Right lung (tissue), 5 donors: ENCODE results near the gene PDE3B. TPM values are rescaled to one million over a fixed set of nuclear protein-coding genes. Genes with fewer than 3 reads are reported as not detected.
"Not testable (repeated sequence)": the region's sequence is repeated elsewhere in the genome, so short reads cannot be mapped to it uniquely, and the experiment has no call there.

ENCODE experiments used
- DNase-seq, 2 donors: peaks; one replicate each; pipeline ENCODE4 v3.0.0-alpha.2; 2013
- polyA plus RNA-seq, 5 donors: library from polyadenylated mRNA; unstranded; fragments of 120-200 nt; gene quantifications; one replicate each; pipeline versions ENCODE4 v1.2.1 to v1.2.3, GENCODE V29; 2013; ENCODE audit warnings: inconsistent platforms in 1 of 5, low replicate concordance in 1 of 5; ENCODE audit not compliant: insufficient read length in 5 of 5, insufficient read depth in 1 of 5

Gene PDE3B
- polyA plus RNA-seq, 5 donors, result 20.5 to 34.9 (median 34.2) TPM

DNA sequence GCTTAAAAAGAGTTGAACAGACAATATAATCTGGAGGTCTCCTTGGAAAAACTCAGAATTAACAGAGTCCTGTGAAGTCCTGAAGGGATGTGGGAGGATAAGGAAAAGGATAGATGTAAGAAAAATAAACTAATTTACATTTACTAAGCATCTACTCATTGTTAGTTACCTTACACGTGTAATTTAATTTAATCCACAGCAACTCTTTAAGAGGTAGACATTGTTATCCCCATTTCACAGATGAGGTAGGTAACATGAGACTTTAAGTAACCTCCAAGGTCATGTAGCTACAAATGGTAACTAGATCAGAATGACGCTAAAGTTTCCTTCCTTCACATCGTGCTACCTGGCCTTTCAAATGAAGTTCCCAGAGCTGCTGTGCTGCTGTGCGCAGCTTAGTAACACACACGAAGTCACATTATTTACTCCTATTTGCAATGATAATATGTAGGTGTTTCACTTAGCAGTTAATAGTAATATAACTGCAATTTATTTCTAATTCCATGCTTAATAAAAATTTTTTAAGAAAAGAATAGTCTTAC, 5.7 kb upstream of the PDE3B start:
- no peak for DNase-seq

DNA sequence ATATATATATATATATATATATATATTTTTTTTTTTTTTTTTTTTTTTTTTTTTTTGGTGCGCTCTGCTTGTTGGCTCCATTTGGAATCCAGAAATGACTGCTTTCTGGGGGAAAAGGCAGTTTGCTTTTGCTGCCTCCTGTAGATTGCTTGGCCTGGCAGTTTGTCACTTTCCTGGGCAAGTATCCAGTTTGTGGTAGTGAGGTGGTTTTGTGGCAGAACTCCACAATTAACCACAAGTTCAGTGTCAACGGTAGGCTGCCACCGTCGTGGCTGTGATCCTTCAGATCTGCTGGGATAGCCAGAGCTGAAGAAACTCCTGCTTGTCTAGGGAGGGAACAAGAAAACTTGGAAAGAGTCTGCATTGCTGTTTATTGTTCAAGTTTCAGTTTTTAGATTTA, 5.0 kb upstream of the PDE3B start:
- DNase-seq, result no peak

DNA sequence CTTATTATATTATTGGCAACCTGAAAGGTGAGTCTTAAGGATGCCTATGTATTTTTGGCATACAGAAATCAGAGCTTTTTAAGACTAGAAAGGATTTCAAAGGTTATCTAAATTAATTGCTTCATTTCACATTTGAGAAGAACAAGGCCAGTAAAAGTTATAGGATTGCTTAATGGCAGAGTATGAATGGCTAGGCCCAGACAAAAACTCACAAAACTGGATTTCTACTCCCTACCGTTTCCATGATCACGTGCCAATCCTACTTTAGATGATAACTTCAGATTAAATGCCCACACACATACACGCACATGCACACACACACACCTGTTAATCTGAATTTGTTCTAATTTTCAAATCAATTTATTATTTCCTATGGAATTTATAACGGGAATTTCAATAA, 1.8 kb upstream of the PDE3B start:
- no peak for DNase-seq

DNA sequence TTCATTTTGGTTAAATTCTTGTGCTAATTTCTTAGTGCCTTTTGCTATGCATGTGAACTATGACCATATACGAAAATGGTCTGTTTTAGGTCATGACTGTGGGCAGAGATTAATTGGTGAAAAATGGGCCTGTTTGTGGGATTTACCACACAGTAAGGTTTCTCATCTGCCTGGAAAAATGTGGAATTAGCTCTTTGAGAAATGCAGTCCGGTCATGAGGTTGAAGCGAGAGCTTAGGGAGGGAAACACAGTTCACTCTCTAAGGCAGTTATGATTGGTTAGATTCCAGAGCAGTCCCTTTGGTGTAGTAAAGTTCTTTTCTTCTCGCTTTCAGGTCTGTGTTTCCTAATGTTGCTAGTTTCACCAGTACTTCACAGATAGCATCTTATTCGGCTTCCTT, 1.2 kb upstream of the PDE3B start:
- no peak for DNase-seq

DNA sequence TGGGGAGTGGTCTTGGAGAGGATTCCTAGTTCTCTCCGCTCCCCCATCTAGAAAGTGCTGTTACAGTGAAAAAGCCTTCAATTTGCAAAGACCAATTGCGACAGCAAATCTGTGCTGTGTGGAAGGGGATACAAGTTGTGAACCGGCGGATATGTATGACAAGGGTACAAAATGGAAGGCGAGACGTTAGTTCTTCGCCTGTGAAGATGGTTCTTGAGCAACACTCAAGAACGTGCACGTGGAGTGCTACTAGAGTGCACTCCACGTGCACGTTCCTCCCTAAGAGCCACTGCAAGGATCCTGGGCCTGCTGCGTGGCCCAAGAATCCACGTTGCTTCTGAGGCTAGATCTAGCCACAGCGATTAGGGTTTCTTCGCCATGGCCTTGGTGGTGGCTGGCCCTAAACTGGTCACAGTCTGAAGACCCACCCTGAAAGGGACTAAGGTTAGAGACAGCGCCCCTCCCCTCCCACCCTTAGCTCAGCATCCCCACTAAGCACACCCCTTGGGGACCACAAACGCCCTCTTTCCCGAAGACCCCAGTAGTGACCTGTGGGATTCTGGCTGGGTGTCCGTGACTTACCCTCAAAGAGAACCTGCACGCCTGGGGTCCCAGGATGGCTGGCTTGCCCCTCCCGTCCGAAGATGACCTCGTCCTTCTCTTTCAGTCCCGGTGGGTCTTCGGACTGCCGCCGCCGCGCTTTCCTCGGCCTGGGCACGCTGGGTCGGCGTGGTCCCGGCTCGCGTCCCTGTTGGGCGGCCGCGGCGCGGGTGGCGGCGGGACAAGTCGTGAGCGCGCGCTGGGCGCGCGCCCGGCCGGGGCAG, 519 bp upstream of the PDE3B start:
- no peak for DNase-seq

DNA sequence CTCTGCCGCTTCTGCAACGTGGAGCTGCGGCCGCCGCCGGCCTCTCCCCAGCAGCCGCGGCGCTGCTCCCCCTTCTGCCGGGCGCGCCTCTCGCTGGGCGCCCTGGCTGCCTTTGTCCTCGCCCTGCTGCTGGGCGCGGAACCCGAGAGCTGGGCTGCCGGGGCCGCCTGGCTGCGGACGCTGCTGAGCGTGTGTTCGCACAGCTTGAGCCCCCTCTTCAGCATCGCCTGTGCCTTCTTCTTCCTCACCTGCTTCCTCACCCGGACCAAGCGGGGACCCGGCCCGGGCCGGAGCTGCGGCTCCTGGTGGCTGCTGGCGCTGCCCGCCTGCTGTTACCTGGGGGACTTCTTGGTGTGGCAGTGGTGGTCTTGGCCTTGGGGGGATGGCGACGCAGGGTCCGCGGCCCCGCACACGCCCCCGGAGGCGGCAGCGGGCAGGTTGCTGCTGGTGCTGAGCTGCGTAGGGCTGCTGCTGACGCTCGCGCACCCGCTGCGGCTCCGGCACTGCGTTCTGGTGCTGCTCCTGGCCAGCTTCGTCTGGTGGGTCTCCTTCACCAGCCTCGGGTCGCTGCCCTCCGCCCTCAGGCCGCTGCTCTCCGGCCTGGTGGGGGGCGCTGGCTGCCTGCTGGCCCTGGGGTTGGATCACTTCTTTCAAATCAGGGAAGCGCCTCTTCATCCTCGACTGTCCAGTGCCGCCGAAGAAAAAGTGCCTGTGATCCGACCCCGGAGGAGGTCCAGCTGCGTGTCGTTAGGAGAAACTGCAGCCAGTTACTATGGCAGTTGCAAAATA, 816 bp downstream of the PDE3B start:
- peak; percentile 58 to 76 for DNase-seq

DNA sequence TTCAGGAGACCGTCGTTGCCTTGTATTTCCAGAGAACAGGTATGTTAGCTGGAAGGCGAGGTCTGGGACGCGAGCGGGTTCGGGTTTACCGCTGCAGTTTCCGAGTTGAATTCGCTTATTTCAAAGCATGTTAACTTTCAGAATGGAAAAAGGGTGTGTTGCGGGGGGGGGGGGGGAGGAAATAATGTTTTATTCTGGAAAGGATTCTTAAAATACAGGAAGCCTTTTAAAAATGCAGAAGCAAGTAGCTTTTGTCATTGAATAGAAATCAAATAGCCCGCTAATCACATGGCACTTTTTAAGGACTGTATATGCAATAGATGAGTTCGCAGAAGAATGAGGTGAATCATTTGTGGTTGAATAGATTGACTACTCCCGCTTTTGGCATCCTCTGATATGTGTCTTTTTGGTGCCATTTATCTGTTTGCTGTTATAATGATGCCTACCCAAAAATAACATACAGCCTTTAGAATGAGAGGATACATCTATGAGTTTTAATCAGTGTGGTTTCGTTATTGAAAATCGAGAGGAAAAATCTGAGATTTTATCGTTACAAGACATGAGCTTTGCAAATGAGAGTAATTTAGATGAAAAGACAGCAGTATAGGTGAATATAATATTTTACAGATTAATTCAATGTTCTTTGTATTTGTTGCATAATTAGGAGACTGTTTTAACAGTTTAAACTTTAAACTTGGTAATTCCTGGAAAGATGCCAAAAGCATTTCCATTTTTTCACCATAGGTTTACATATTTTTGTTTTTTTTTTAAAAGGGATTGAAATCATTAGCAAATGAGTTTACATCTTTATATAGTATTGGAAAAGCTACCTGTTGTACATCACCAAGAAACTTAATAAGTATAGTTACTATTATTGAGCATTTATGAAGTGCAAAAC, 1.7 kb downstream of the PDE3B start:
- DNase-seq, result peak; percentile 43

DNA sequence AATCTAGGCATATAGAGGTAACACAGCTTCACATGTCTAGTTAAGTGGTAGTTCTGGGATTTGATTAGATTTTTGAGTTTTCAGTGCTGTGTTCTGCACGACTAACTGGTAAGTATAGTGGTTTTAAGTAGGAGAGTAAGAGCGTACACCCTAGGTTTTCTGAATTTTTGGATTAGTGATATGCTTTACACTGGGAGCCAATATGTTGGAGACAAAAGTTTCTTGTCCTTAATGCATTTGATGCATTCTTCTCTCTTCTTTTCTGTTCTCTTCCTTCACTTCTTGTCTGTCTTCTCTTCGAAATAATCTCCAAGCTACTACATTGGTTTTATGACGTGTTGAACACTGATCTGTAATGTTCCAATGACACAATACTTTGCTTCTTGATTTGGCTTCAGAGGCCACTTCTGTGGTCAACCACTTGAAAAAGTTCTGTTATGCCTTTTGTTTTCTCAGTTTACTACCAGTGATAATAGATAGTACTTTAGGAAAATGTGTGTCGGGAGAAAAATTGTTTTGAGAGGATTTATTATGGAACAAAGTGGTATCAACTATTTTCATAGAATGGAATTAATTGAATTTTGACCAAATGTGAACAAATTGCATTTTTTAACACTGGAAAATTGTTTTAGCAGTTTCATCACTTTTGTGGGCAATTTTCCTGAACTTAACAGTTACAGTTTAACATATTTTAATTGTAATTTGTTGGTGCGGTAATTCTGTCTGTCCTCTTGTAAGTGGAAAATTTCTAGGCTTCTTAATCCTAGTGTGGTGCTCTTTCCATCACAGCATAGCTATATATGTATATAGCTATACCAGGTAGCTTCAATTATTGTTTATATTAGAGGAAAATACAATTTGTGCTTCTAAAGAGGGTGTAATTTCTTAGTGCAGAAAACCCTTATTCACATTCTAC, 2.6 kb downstream of the PDE3B start:
- peak; percentile 36 to 46 for DNase-seq

DNA sequence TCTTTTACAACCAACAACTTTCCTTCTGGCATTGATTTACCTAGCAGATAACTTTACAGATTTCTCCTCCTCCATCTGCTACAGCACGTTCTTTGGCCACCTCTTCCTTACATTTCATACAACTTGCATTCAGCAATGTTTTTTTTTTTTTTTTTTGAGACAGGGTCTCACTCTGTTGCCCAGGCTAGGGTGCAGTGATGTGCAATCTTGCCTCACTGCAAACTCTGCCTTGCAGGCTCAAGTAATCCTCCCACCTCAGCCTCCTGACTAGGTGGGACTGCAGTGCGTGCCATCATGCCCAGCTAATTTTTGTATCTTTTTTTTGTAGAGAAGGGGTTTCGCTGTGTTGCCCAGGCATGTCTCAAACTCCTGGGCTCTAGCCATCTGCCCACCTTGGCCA, 6.5 kb downstream of the PDE3B start:
- no peak for DNase-seq

DNA sequence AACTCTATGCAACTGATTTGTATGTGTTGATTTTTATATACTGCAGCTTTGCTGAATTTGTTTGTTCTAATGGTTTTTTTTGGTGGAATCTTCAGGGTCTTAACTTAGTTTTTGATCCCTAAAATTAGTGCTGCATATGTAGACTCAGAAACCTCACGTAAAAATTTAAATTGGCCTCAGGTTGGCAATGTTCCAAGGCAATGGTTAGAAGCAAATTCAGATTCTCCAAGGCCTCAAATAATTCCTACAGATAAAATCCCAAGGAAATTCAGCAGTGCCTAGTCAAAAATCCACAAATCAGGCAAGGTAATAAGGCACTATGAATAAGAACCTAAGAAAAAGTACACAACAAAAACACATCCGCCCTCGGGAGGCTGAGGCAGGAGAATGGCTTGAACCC, 9.5 kb downstream of the PDE3B start:
- no peak for DNase-seq

DNA sequence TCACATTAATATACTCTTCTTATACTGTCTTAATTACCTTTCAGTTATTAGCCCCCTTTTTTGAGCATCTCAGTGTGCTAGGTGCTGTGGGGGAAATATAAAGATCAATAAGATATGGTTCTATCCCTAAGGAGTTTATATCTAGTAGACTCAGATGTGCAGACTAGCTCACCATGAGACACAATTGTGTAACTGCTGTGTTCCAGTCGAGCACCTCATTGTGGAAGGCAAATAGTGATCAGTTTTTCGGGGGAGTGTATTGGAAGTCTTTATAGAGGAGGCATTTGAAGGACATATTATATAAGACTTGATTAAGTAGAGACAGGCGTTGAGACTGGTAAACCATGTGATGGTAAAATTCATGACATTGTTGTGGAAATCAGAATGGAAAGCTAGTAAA, 11.8 kb downstream of the PDE3B start:
- no peak for DNase-seq

DNA sequence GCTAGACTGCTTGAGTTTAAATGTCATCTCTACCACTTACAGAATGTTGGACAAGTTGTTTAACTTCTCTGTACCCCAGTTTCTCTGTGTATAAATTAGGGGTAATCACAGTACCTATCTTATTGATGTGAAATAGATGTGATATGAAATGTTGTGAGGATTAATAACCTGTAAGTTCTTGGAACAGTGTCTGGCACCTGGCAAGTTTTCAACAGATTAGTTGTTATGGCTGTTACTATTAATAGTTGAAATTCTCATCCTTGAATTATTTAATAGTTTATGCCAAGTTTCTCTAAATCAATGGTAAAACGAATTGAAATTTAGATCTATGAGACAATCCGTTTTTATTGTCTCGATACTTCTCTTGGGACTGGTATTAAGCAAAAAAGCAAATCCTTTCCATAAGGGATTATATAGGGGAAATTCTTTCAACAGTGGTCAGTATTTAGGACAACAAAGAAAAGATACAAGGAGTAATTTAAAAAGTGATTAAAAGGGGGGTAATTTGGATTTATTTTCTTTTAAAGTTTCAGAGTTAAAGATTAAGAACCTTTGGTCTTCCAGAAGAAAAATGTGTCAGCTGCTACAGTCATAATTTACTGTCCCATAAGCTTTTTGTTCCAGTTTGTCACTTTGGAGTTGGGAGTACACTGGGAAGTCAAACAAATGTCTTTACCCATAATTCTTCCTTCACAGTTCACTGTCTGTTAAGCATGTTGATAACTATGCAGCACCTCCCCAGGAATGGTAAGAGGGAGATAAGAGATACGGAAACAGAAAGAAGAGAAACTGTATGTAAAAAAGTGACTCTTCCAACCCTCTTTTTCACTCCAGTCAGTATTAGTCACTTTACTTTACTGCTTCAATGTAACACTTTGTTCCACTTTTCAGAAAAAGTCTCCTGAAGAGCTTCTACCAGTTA, 13.2 kb downstream of the PDE3B start:
- no peak for DNase-seq

DNA sequence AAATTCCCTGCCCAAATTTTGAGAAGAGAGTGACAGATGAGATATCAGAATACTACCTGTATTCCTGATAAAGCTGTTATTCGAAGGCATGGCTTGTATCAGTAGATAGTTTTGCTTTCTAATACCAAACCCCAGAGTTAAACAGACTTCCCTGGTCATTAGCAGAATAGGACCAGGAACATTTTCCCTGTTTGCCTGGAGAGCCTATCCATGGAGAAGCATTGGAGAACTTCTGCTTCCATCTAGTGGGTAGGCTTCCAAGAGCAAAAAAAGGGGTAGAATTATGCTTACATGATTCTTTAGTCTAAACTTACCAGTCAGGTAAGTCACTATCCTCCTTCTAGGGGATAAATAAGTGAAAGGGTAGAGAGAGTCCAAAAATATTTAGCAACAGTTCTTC, 14.2 kb downstream of the PDE3B start:
- DNase-seq, result no peak

DNA sequence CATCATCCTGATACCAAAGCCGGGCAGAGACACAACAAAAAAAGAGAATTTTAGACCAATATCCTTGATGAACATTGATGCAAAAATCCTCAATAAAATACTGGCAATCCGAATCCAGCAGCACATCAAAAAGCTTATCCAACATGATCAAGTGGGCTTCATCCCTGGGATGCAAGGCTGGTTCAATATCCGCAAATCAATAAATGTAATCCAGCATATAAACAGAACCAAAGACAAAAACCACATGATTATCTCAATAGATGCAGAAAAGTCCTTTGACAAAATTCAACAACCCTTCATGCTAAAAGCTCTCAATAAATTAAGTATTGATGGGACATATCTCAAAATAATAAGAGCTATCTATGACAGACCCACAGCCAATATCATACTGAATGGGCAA, 21.3 kb downstream of the PDE3B start:
- DNase-seq, result not testable (repeated sequence)

DNA sequence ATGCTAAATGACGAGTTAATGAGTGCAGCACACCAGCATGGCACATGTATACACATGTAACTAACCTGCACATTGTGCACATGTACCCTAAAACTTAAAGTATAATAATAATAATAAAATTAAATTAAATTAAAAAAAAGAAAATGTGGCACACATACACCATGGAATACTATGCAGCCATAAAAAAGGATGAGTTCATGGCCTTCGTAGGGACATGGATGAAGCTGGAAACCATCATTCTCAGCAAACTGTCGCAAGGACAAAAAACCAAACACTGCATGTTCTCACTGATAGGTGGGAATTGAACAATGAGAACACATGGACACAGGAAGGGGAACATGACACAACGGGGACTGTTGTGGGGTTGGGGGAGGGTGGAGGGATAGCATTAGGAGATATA, 23.7 kb downstream of the PDE3B start:
- not testable (repeated sequence) for DNase-seq

DNA sequence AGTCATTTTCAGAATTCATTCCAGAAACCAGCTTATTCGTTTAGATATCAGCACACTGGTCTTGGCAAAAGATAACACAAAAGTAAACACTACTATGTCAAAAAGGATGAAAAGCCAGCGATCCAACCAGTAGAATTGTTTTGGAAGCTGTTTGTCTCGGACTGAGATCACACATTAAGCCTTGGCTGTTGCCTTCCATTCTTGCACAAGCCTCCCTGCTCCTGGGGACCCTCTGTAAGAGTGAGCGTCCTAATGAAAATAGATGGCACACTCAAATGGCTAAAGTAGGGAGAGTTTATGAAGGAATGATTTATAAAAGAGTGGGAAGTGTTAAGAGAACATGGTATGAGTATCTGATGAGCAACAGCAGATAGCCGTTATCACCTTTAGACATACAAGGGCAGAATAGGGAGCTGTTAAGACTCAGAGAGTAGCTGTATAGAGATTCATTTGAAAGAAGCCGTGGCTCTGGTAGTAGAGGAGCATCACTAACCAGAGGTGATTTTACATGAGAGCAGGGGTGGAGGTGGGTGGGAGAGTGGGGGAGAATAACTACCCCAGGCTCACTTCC, 25.2 kb downstream of the PDE3B start:
- DNase-seq, result peak; percentile 66 to 67

DNA sequence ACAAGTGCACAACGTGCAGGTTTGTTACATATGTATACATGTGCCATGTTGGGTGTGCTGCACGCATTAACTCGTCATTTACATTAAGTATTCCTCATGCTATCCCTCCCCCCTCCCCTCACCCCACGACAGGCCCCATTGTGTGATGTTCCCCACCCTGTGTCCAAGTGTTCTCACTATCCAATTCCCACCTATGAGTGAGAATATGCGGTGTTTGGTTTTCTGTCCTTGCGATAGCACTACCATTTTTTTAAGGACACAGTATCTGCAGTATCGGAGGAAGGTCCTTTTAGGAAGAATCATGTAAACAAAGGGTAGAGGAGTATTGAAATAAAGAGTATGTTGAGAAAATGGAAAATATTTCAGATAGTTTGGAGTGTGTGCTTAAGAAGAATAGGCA, 25.9 kb downstream of the PDE3B start:
- no peak for DNase-seq

DNA sequence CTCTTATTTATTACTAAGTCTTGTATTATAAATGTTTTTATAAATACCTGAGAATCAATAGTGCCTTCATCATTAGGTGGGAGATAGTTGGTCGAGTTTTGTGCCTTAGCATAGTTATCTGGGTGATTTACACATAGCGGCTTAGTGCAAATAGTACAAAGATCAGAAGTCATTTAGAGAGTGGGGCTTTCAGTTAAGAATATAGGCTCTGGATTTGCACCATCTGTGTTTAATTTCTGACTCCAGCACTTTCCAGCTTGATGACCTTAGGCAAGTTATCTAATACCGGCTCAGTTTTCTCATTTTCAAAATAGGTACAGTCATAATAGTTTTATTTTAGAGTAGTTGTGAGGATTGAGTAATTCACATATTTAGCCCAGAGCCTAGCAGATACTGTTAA, 26.4 kb downstream of the PDE3B start:
- no peak for DNase-seq

DNA sequence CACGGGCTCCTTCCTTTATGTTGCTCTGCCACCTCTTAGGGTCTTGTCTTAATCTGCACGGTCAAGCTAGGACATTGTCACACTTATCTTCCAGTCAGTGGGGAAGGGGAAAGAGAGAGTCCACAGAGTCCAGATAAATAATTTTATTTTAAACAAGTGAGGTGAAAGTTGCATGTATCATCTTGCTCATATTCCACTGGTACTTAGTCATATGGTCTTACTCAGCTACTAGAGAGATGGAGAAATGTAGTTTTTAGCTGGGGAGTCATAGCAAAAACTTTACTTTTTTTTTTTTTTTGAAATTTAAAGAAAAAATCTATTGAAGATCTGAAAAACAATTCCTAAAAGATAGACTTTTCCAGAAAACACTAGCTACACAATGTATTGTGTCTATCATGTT, 29.0 kb downstream of the PDE3B start:
- no peak for DNase-seq
